AG10803 (cell line): Measurements from ENCODE around the gene SRPK1.

Experiments
- DNase-seq: peaks from one replicate; pipeline ENCODE4 v3.0.0; 2010; ENCODE audit warnings: low read depth
- H3K4me3 ChIP-seq: 2 replicates; pipeline ENCODE4 v1.5.1; 2011; ENCODE audit warnings: mild to moderate bottlenecking, low read length, control low read depth
- TF ChIP-seq, protein P1 (sequence below): conservative IDR thresholded peaks from 2 replicates; pipeline ENCODE4 v1.5.1; 2011; ENCODE audit warnings: mild to moderate bottlenecking, low read length, control low read depth, inconsistent platforms

Gene SRPK1

DNA sequence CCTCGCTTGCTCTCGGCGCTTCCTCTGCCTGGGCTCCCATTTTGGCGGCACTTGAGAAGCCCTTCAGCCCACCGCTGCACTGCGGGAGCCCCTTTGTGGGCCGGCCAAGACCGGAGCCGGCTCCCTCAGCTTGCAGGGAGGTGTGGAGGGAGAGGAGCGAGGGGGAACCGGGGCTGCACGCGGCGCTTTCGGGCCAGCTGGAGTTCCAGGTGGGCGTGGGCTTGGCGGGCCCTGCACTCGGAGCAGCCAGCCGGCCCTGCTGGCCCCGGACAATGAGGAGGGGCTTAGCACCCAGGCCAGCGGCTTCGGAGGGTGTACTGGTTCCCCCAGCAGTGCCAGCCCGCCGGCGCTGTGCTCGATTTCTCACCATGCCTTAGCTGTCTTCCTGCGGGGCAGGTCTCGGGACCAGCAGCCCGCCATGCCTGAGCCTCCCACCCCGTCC is 10.2 kb upstream of the SRPK1 start:
- DNase-seq, result no peak
- TF ChIP-seq, protein P1, sequence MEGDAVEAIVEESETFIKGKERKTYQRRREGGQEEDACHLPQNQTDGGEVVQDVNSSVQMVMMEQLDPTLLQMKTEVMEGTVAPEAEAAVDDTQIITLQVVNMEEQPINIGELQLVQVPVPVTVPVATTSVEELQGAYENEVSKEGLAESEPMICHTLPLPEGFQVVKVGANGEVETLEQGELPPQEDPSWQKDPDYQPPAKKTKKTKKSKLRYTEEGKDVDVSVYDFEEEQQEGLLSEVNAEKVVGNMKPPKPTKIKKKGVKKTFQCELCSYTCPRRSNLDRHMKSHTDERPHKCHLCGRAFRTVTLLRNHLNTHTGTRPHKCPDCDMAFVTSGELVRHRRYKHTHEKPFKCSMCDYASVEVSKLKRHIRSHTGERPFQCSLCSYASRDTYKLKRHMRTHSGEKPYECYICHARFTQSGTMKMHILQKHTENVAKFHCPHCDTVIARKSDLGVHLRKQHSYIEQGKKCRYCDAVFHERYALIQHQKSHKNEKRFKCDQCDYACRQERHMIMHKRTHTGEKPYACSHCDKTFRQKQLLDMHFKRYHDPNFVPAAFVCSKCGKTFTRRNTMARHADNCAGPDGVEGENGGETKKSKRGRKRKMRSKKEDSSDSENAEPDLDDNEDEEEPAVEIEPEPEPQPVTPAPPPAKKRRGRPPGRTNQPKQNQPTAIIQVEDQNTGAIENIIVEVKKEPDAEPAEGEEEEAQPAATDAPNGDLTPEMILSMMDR, result no peak
- no peak overlapping the region for H3K4me3 ChIP-seq

DNA sequence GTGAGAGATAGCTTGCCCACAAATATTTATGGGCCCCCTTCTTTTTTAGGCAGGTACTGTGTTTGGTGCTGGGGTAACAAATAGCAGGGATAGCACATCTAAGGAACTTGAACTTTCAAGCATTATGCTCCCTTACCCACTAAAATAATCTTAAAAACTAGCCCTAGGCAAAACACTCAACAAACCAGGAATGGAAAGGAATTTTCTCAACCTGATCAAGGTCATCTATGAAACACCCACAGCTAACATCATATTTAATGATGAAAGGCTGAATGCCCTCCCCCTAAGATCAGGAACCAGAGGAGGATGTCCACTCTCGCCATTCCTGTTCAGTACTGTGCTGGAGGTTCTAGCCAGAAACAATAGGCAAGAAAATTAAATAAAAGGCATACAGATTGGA is 8.7 kb upstream of the SRPK1 start:
- H3K4me3 ChIP-seq, result no peak overlapping the region
- TF ChIP-seq, protein P1, result no peak
- no peak for DNase-seq

DNA sequence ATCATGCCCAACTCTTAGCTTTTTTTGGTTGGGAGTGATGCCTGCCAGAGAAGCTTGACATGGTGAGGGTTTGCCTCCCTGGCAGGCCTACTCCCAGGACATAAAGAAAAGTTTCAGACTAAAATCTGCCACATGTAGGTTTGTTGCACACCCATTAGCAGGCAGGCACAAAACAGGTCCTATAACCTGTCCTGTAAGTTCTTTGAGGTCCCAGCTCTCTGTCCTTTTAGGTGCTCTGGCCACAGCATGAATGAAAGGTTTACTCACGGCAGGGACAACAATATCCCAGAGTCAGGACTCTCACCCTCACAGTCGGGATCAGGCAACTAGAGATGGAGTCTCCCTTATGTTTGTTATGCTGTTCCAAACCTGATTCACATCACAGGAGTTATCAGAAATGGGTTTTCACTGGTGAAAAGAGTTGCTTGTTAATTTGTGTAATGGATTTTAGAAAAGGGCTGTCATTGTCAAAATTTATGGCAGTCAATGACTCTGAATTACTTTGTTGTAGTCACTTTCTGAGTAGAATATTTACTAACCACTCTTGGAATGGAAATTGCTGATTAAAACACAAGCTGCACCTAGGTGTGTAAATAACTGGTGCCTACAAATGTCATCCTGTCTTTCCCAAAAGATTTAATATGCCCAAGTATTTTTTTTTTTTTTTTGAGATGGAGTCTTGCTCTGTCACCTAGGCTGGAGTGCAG is 5.8 kb upstream of the SRPK1 start:
- H3K4me3 ChIP-seq, result no peak overlapping the region
- TF ChIP-seq, protein P1, result no peak
- no peak for DNase-seq

DNA sequence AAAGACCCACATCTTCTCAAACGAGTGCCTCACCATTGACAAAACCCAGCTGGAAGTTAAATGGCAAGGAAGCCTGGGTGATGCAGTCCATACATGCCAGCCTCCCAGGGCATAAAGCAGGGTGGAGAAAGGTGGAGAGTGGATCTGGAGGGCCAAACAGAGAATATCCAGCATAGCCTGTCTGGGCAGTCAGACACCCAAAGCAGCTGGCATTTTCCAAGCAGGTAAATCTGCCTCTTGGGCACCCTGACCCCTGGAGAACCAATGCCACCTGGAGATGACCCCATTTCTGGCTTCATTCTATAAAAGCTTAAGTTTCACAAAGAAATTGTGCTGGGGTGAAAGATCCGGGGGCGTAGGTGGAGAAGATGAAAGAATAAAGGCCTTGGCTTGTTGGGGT is 5.1 kb upstream of the SRPK1 start:
- H3K4me3 ChIP-seq, result no peak overlapping the region
- TF ChIP-seq, protein P1, result no peak
- DNase-seq, result no peak

DNA sequence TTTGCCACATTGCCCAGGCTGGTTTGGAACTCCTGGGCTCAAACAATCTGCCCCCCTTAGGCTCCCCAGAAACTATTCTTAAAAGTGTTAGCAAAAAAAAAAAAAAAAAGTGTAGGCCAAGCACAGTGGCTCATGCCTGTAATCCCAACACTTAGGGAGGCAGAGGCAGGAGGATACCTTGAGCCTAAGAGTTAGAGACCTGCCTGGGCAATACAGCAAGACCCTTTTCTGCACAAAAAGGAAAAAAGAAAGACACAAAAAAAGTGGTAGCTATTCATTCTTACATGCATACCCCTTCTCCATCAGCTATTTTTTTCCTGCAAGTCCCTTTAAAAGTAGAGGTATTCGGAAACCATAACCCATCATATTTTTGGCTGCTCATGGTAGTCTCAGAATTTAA is 3.2 kb upstream of the SRPK1 start:
- no peak for DNase-seq
- H3K4me3 ChIP-seq, result no peak overlapping the region
- TF ChIP-seq, protein P1, result no peak

DNA sequence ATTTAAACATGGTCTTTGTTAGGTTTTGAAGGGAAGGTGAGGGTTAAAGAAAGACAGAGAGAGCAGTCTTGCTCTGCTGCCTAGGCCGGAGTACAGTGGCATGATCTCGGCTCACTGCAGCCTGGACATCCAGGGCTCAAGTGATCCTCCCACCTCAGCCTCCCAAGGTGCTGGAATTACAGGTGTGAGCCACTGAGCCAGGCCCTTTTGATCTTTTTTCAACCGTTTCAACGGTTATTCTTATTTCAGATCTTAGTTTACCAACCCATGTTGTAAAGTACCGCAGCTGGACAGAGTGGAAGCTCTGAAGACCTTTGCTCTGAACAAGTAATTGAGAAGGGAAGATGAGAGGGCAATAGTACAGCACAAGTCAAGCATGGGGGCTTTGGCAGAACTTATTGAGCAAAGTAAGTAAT is 1.2 kb upstream of the SRPK1 start:
- no peak for DNase-seq
- TF ChIP-seq, protein P1, result no peak
- H3K4me3 ChIP-seq, result no peak overlapping the region
